MCF 10A (cell line): Measurements from ENCODE around the gene ZNF630. TPM values are rescaled to one million over a fixed set of nuclear protein-coding genes. Genes with fewer than 3 reads are reported as not detected.
"Not testable (repeated sequence)": the region's sequence is repeated elsewhere in the genome, so short reads cannot be mapped to it uniquely, and the experiment has no call there.

ENCODE experiments used
- BruUV-seq: library from RNA; stranded (reverse); fragments of 400-500 nt; replicated peaks from 2 replicates; lab custom pipeline; 2021; lab: Mats Ljungman, UMichigan
- CTCF ChIA-PET: fragments of 300-600 bp; sonication (Branson Sonifier 250); formaldehyde crosslinking; extraction: SDS; loops from one replicate; lab custom pipeline; 2021; ENCODE audit warnings: antibody characterized with exemption, inconsistent platforms; lab: Yijun Ruan, JAX
- POLR2A ChIA-PET: fragments of 300-600, 350-650 bp; sonication (Branson Sonifier 250); formaldehyde crosslinking; extraction: SDS; loops from one replicate; lab custom pipeline; 2020; ENCODE audit warnings: antibody characterized with exemption, inconsistent platforms; lab: Yijun Ruan, JAX
- DNase-seq: peaks from one replicate; pipeline ENCODE4 v3.0.0-alpha.2; 2018; ENCODE audit not compliant: unreplicated experiment
- H3K27ac Mint-ChIP-seq: one replicate; pipeline ENCODE4 v1.8.0; 2022; ENCODE audit warnings: mild to moderate bottlenecking, low read depth, mixed read lengths; ENCODE audit not compliant: unreplicated experiment
- H3K27me3 Mint-ChIP-seq: one replicate; pipeline ENCODE4 v1.8.0; 2022; ENCODE audit warnings: mixed read lengths; ENCODE audit not compliant: insufficient read depth, unreplicated experiment
- H3K36me3 Mint-ChIP-seq: one replicate; pipeline ENCODE4 v1.8.0; 2022; ENCODE audit warnings: mild to moderate bottlenecking, moderate library complexity, mixed read lengths; ENCODE audit not compliant: insufficient read depth, unreplicated experiment
- H3K4me1 Mint-ChIP-seq: one replicate; pipeline ENCODE4 v1.8.0; 2022; ENCODE audit warnings: mixed read lengths; ENCODE audit not compliant: insufficient read depth, unreplicated experiment
- H3K4me3 Mint-ChIP-seq: one replicate; pipeline ENCODE4 v1.8.0; 2022; ENCODE audit warnings: mild to moderate bottlenecking, moderate library complexity, mixed read lengths; ENCODE audit not compliant: unreplicated experiment
- H3K9me3 Mint-ChIP-seq: one replicate; pipeline ENCODE4 v1.8.0; 2022; ENCODE audit warnings: mixed read lengths; ENCODE audit not compliant: unreplicated experiment
- CTCF ChIP-seq: fragments of 200-600 bp; IDR thresholded peaks from one replicate; pipeline ENCODE4 v1.8.0; 2022; ENCODE audit warnings: antibody characterized with exemption, mild to moderate bottlenecking; ENCODE audit not compliant: unreplicated experiment
- intact Hi-C: fragments of 100-400 bp; cut with micrococcal nuclease; formaldehyde crosslinking; loops from 2 replicates; pipeline ENCODE4 v1.14.1; 2022
- total RNA-seq: library from RNA; stranded (reverse); gene quantifications from 2 replicates; pipeline ENCODE4 v1.2.3, GENCODE V29; 2022

Gene ZNF630
- total RNA-seq, 1 experiment from 2014 or later, result 2.4 TPM

GRCh38 chrX:48043056-48043455 lies 28.4 kb downstream of the ZNF630 start:
- DNase-seq, result no peak
- no peak overlapping the region for H3K4me3 Mint-ChIP-seq
- H3K27me3 Mint-ChIP-seq, result no peaks in the 10 kb centered on the region
- intact Hi-C loops, result no loop called here
- H3K27ac Mint-ChIP-seq, result no peak overlapping the region
- POLR2A ChIA-PET, result no interaction called here
- BruUV-seq, result no TSS peak
- peaks cover 5% of the 10 kb centered on the region for H3K36me3 Mint-ChIP-seq
- H3K9me3 Mint-ChIP-seq, result peaks cover 14% of the 10 kb centered on the region
- TF ChIP-seq CTCF, result no peak
- CTCF ChIA-PET, result interaction anchor here (0.6 to 0.7 kb wide), 2 partner anchors 9 to 120 kb away, joined by 3 read pairs; no protein-coding TSS in a partner anchor
- peaks cover 18% of the 10 kb centered on the region for H3K4me1 Mint-ChIP-seq

GRCh38 chrX:48035891-48036290 lies 35.5 kb downstream of the ZNF630 start:
- no TSS peak for BruUV-seq
- Mint-ChIP-seq H3K4me3 (no peak overlapping the region), H3K4me1 (no peaks in the 10 kb centered on the region), H3K36me3 (no peaks in the 10 kb centered on the region), H3K9me3 (peaks cover 5% of the 10 kb centered on the region), H3K27ac (no peak overlapping the region), H3K27me3 (no peaks in the 10 kb centered on the region)
- CTCF ChIA-PET, result no interaction called here
- POLR2A ChIA-PET, result no interaction called here
- no peak for DNase-seq
- intact Hi-C loops, result no loop called here
- no peak for TF ChIP-seq CTCF

- DNase-seq, H3K4me3 Mint-ChIP-seq, H3K27ac Mint-ChIP-seq, H3K27me3 Mint-ChIP-seq, H3K4me1 Mint-ChIP-seq, BruUV-seq, H3K36me3 Mint-ChIP-seq, intact Hi-C loops, H3K9me3 Mint-ChIP-seq, POLR2A ChIA-PET, CTCF ChIA-PET: not testable (repeated sequence)
Observed at GRCh38 chrX:48030641-48031173, 40.7 kb downstream of the ZNF630 start.

- Mint-ChIP-seq H3K27ac (no peak overlapping the region), H3K4me3 (no peak overlapping the region), H3K9me3 (peaks cover 5% of the 10 kb centered on the region), H3K4me1 (peaks cover 5% of the 10 kb centered on the region), H3K27me3 (no peaks in the 10 kb centered on the region), H3K36me3 (no peaks in the 10 kb centered on the region)
- intact Hi-C loops, result no loop called here
- DNase-seq, result no peak
- ChIA-PET POLR2A (no interaction called here), CTCF (no interaction called here)
- TF ChIP-seq CTCF, result no peak
- no TSS peak for BruUV-seq
Observed at GRCh38 chrX:48030237-48030636, 41.2 kb downstream of the ZNF630 start.

GRCh38 chrX:48028091-48028490 lies 43.3 kb downstream of the ZNF630 start:
- no peak overlapping the region for H3K4me3 Mint-ChIP-seq
- peaks cover 5% of the 10 kb centered on the region for H3K9me3 Mint-ChIP-seq
- no TSS peak for BruUV-seq
- H3K36me3 Mint-ChIP-seq, result no peaks in the 10 kb centered on the region
- H3K4me1 Mint-ChIP-seq, result peaks cover 5% of the 10 kb centered on the region
- intact Hi-C loops, result loop anchor here (5.0 to 10.0 kb wide), 5 partner anchors 36 to 833 kb away; partner anchors contain the start of genes ARAF, UBA1 and UXT
- ChIA-PET POLR2A (no interaction called here), CTCF (interaction anchor here (0.5 to 1.8 kb wide), 9 partner anchors 10 to 387 kb away, joined by 3 to 20 read pairs (median 5); no protein-coding TSS in a partner anchor)
- TF ChIP-seq CTCF, result no peak
- H3K27ac Mint-ChIP-seq, result no peak overlapping the region
- DNase-seq, result no peak
- no peaks in the 10 kb centered on the region for H3K27me3 Mint-ChIP-seq

GRCh38 chrX:48027545-48027944 lies 43.9 kb downstream of the ZNF630 start:
- H3K36me3 Mint-ChIP-seq, H3K4me3 Mint-ChIP-seq, H3K4me1 Mint-ChIP-seq, BruUV-seq, DNase-seq, H3K27me3 Mint-ChIP-seq, H3K9me3 Mint-ChIP-seq, POLR2A ChIA-PET, H3K27ac Mint-ChIP-seq: not testable (repeated sequence)
- intact Hi-C loops, result loop anchor here (5.0 to 10.0 kb wide), 5 partner anchors 35 to 833 kb away; partner anchors contain the start of genes ARAF, UBA1 and UXT
- CTCF ChIA-PET, result interaction anchor here (0.5 to 2.1 kb wide), 22 partner anchors 11 to 988 kb away, joined by 3 to 20 read pairs (median 4); no protein-coding TSS in a partner anchor
